Activated CD8-positive, alpha-beta T cell treated with anti-CD3 and anti-CD28 coated beads, Interleukin-2, amount 10 ng/mL, durations not matched to agents 7 days and 5 days (primary cell): ENCODE results near the gene ENPP6. TPM values are rescaled to one million over a fixed set of nuclear protein-coding genes. Genes with fewer than 3 reads are reported as not detected.

Experiments used
- ATAC-seq: fragments of 150-1000 bp; cut with Tn5 transposase; one replicate; pipeline ENCODE4 v1.10.0; 2021; ENCODE audit warnings: moderate library complexity
- CTCF ChIA-PET: fragments of 350-600 bp; sonication (Branson Sonifier 250); formaldehyde crosslinking; loops from one replicate; lab custom pipeline; 2021; ENCODE audit warnings: antibody characterized with exemption; lab: Charles Lee
- POLR2A ChIA-PET: fragments of 350-600 bp; sonication (Branson Sonifier 250); formaldehyde crosslinking; loops from one replicate; lab custom pipeline; 2021; ENCODE audit warnings: antibody characterized with exemption; lab: Charles Lee
- DNase-seq: peaks from one replicate; pipeline ENCODE4 v3.0.0-alpha.2; 2020
- H3K27ac Mint-ChIP-seq: one replicate; pipeline ENCODE4 v1.8.0; 2021; ENCODE audit warnings: mild to moderate bottlenecking, mixed read lengths
- H3K27me3 Mint-ChIP-seq: one replicate; pipeline ENCODE4 v1.8.0; 2021; ENCODE audit warnings: low read depth, mixed read lengths
- H3K36me3 Mint-ChIP-seq: one replicate; pipeline ENCODE4 v1.8.0; 2021; ENCODE audit warnings: low read depth, mixed read lengths
- H3K4me1 Mint-ChIP-seq: one replicate; pipeline ENCODE4 v1.8.0; 2021; ENCODE audit warnings: low read depth, mixed read lengths
- H3K4me3 Mint-ChIP-seq: one replicate; pipeline ENCODE4 v1.8.0; 2021; ENCODE audit warnings: mild to moderate bottlenecking, mixed read lengths
- H3K9me3 Mint-ChIP-seq: one replicate; pipeline ENCODE4 v1.8.0; 2022; ENCODE audit warnings: mixed read lengths; ENCODE audit not compliant: insufficient read depth
- total RNA-seq, 2 experiments: library from RNA; stranded (reverse); gene quantifications; one replicate each; pipeline ENCODE4 v1.2.3, GENCODE V29; 2021

ENPP6 gene
- total RNA-seq, 2 experiments from 2014 or later: 0.18 to 0.87 TPM

GRCh38 chr4:184162596-184162995 lies 55.1 kb downstream of the ENPP6 start:
- Mint-ChIP-seq H3K27me3 (peaks cover 68% of the 10 kb centered on the region), H3K27ac (no peak overlapping the region), H3K4me3 (no peak overlapping the region)

GRCh38 chr4:184157322-184157721 lies 60.4 kb downstream of the ENPP6 start:
- H3K9me3 Mint-ChIP-seq: no peaks in the 10 kb centered on the region

More at GRCh38 chr4:184162596-184162995, 55.1 kb downstream of the ENPP6 start:
- ATAC-seq (no peak), DNase-seq (no peak)
- H3K4me1 Mint-ChIP-seq: no peaks in the 10 kb centered on the region
- ChIA-PET CTCF (no interaction called here), POLR2A (no interaction called here)
- no peaks in the 10 kb centered on the region for H3K36me3 Mint-ChIP-seq
- no peaks in the 10 kb centered on the region for H3K9me3 Mint-ChIP-seq

DNA sequence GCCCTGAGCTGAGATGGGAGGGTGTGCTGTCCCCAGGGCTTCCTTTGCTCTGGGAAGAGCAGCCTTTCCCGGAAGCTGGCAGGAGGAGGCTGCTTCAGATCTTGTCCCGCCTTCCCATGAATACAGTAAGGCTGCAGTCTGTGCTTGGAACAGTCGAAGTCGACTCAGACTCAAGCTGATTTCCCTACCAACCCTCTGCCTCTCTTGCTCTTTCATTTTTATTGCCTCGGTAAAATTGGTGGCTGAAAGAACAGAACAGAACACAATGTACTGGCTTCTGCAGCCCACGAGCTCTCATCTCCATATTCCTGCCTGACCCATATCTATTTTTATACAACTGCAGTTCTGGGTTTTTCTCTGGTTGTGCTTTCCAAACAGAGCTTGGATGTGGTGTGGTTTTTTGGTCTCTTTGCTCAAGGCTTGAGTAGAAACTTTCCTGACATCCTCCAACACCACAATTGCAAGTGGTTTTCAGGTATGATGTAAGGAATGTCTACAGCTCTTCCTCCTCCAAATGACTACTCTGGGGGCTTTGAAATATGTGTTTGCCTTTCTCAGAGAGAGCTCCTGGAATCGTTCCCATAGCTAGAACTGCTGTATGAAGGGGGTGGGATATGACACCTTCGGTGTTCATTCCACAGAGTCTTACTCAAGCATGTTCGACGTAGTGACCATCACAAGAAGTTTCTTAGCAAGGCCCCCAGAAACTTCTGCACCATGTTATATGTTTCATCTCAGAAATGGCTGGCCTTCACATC lies 61.3 kb downstream of the ENPP6 start:
- ChIA-PET CTCF (interaction anchor here (0.6 to 1.1 kb wide), 2 partner anchors 11 to 15 kb away, joined by 3 read pairs; no protein-coding TSS in a partner anchor), POLR2A (no interaction called here)
- Mint-ChIP-seq H3K4me3 (no peak overlapping the region), H3K27ac (no peak overlapping the region), H3K9me3 (no peaks in the 10 kb centered on the region), H3K27me3 (peaks cover 34% of the 10 kb centered on the region), H3K36me3 (no peaks in the 10 kb centered on the region), H3K4me1 (no peaks in the 10 kb centered on the region)
- no peak for DNase-seq
- ATAC-seq: no peak

More at GRCh38 chr4:184157322-184157721, 60.4 kb downstream of the ENPP6 start:
- H3K4me1 Mint-ChIP-seq: no peaks in the 10 kb centered on the region
- no peak for DNase-seq
- H3K27ac Mint-ChIP-seq: no peak overlapping the region
- CTCF ChIA-PET: no interaction called here
- H3K36me3 Mint-ChIP-seq: no peaks in the 10 kb centered on the region
- ATAC-seq: no peak
- no peak overlapping the region for H3K4me3 Mint-ChIP-seq
- POLR2A ChIA-PET: no interaction called here
- H3K27me3 Mint-ChIP-seq: peaks cover 42% of the 10 kb centered on the region

GRCh38 chr4:184154199-184154598 lies 63.5 kb downstream of the ENPP6 start:
- ATAC-seq (no peak), DNase-seq (no peak)
- ChIA-PET POLR2A (no interaction called here), CTCF (no interaction called here)
- H3K9me3 Mint-ChIP-seq: no peaks in the 10 kb centered on the region
- H3K27ac Mint-ChIP-seq: no peak overlapping the region
- no peaks in the 10 kb centered on the region for H3K36me3 Mint-ChIP-seq
- no peak overlapping the region for H3K4me3 Mint-ChIP-seq
- peaks cover 22% of the 10 kb centered on the region for H3K27me3 Mint-ChIP-seq
- no peaks in the 10 kb centered on the region for H3K4me1 Mint-ChIP-seq

GRCh38 chr4:184153781-184154180 lies 63.9 kb downstream of the ENPP6 start:
- no peaks in the 10 kb centered on the region for H3K9me3 Mint-ChIP-seq
- peaks cover 19% of the 10 kb centered on the region for H3K27me3 Mint-ChIP-seq
- CTCF ChIA-PET: no interaction called here
- no peak overlapping the region for H3K4me3 Mint-ChIP-seq
- ATAC-seq: no peak
- peaks cover under 1% of the 10 kb centered on the region for H3K4me1 Mint-ChIP-seq
- POLR2A ChIA-PET: no interaction called here
- H3K27ac Mint-ChIP-seq: no peak overlapping the region
- no peak for DNase-seq
- no peaks in the 10 kb centered on the region for H3K36me3 Mint-ChIP-seq

DNA sequence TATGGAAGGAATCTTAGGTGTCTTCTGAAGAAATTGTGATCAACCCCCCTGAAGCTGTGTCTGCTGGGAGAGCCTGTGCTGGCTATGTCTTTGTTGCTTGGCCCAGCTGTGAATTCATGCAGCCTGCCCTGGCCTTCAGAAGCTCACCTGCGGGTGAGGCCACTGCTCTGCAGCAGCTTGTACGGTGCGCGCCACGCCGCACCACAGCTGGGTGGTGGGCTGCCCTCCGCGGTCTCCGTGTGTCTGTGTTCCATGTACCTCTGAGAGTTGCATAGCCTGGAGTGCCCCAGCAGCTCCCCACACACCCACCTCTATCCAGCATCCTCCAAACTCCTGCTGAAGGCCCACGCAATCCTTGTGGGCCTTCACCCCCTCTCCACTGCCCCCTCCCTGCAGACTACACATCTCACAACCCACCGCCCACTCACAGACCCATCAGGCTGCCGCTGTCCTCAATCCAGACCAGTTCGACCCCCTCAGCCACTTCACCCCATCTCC lies 65.6 kb downstream of the ENPP6 start:
- Mint-ChIP-seq H3K4me3 (no peak overlapping the region), H3K4me1 (peaks cover 12% of the 10 kb centered on the region), H3K27ac (no peak overlapping the region), H3K36me3 (no peaks in the 10 kb centered on the region), H3K27me3 (peaks cover 12% of the 10 kb centered on the region), H3K9me3 (no peaks in the 10 kb centered on the region)
- no peak for ATAC-seq
- ChIA-PET POLR2A (no interaction called here), CTCF (no interaction called here)
- DNase-seq: no peak

DNA sequence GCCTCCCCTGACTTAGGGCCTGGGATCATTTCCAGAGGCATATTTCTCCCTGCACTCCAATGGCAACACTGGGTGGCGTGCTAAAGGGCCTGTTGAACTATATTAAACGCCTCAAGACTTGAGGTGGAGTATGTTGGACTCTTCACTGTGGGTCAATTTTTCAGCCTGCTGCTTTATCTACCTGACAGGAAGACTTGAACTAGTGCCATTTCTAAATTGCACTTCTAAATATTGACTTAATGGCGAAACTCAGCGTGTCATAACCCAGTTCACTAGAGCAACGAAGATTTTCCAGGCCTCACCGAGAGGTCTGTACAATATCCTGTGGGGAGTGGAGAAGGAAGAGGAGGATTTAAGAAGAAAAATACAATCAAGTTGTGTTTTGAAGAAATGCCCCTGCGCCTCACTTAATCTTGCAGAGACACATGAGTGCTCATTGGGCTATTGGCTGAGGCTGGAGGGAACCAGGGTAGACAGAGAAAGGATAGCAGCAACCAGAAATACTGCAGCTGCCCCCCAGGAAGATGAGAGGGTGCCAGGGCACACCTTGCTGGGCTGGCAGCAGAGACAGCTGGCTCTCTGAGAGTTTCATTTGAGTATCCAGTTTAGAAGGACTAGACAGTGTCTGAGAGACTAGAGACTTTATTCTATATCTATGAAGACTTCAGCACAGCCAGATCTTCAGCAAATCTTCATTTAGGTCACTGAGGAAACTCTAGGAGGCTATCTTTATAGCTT lies 67.4 kb downstream of the ENPP6 start:
- peaks cover 12% of the 10 kb centered on the region for H3K4me1 Mint-ChIP-seq
- H3K27ac Mint-ChIP-seq: no peak overlapping the region
- peaks cover 10% of the 10 kb centered on the region for H3K27me3 Mint-ChIP-seq
- H3K9me3 Mint-ChIP-seq: no peaks in the 10 kb centered on the region
- CTCF ChIA-PET: no interaction called here
- no peak overlapping the region for H3K4me3 Mint-ChIP-seq
- ATAC-seq: no peak
- H3K36me3 Mint-ChIP-seq: no peaks in the 10 kb centered on the region
- POLR2A ChIA-PET: no interaction called here
- no peak for DNase-seq

GRCh38 chr4:184148738-184149637 lies 68.7 kb downstream of the ENPP6 start:
- CTCF ChIA-PET: no interaction called here
- Mint-ChIP-seq H3K27ac (peak overlapping the region; percentile 56), H3K27me3 (peaks cover 9% of the 10 kb centered on the region), H3K9me3 (no peaks in the 10 kb centered on the region), H3K4me3 (no peak overlapping the region), H3K4me1 (peaks cover 12% of the 10 kb centered on the region), H3K36me3 (no peaks in the 10 kb centered on the region)
- no peak for DNase-seq
- POLR2A ChIA-PET: no interaction called here
- no peak for ATAC-seq

DNA sequence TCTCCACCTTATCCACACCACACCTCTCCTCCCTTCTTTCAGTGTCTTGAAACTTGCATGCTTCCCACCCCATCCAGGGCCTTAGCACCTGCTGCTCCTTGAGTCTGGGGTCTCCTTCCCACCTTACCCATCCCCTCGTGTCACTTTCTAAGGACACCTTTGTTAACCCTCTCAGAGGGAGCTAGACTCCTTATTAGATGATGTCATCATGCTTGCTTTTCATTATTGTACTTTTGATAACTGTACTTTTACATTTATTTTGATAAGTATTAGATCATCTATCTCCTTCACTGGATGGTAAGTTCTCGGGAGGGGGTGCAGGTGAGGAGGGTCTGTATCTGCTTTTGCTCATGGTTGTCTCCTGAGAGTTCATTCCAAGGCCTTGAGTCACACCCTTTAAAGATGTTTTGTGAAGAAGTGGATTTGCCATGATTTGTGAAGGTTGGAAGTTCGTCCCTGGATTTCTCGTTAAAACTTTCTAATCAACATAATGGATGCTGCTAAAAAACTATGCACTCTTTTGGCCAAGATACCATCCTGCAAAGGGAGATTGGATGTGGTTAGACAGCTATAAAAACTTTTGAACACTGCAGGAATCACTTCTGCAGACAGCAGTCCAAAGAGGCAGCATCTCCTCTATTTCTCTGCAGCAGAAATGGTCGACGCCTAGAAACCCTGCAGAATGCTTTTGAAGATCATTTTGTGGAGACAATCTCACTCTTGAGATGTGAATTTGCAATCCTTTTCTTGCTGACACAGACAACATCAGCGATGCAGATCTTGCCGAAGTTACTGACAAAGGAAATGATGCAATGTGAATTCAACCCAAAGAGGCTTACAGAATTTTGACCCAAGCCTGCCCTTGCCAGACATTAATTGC lies 69.6 kb downstream of the ENPP6 start:
- no peak for ATAC-seq
- CTCF ChIA-PET: no interaction called here
- Mint-ChIP-seq H3K9me3 (no peaks in the 10 kb centered on the region), H3K27ac (peak overlapping the region; percentile 56), H3K36me3 (no peaks in the 10 kb centered on the region), H3K4me3 (no peak overlapping the region), H3K4me1 (peaks cover 12% of the 10 kb centered on the region), H3K27me3 (peaks cover 9% of the 10 kb centered on the region)
- POLR2A ChIA-PET: no interaction called here
- DNase-seq: no peak

DNA sequence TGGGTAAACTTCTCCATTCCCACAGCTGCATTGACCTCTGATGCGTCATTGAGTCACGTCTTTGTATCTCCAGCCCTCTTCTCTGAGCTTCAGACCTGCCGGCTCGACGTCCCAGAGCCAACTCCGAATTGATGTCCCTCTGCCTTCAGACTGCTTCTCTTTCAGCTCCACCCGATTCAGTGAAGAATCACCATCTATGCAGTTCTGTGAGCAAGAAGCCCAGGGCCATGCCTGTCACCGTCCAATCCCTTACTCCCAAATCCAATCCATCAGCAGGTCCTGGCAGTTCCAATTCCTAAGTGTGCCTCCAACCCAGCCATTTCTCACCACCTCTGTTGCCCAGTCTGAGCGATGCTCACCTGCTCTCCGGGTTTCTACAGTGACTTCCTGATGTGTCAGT lies 70.7 kb downstream of the ENPP6 start:
- H3K9me3 Mint-ChIP-seq: no peaks in the 10 kb centered on the region
- peaks cover 12% of the 10 kb centered on the region for H3K4me1 Mint-ChIP-seq
- H3K27me3 Mint-ChIP-seq: peaks cover 9% of the 10 kb centered on the region
- ChIA-PET POLR2A (no interaction called here), CTCF (no interaction called here)
- H3K4me3 Mint-ChIP-seq: no peak overlapping the region
- ATAC-seq: no peak
- no peak for DNase-seq
- no peak overlapping the region for H3K27ac Mint-ChIP-seq
- no peaks in the 10 kb centered on the region for H3K36me3 Mint-ChIP-seq

GRCh38 chr4:184145596-184145995 lies 72.1 kb downstream of the ENPP6 start:
- no peak for DNase-seq
- no peaks in the 10 kb centered on the region for H3K9me3 Mint-ChIP-seq
- no peak for ATAC-seq
- H3K36me3 Mint-ChIP-seq: no peaks in the 10 kb centered on the region
- H3K4me1 Mint-ChIP-seq: peaks cover 12% of the 10 kb centered on the region
- H3K4me3 Mint-ChIP-seq: no peak overlapping the region
- ChIA-PET CTCF (no interaction called here), POLR2A (no interaction called here)
- H3K27me3 Mint-ChIP-seq: peaks cover 9% of the 10 kb centered on the region
- no peak overlapping the region for H3K27ac Mint-ChIP-seq
